GM12878 (cell line): ENCODE measurements around the gene PCDHGA8. TPM values are rescaled to one million over a fixed set of nuclear protein-coding genes. Genes with fewer than 3 reads are reported as not detected.
"Not testable (repeated sequence)": the region's sequence is repeated elsewhere in the genome, so short reads cannot be mapped to it uniquely, and the experiment has no call there.

ENCODE experiments used
- ATAC-seq: fragments of 200-7000 bp; cut with Tn5 transposase; 3 replicates; pipeline ENCODE4 v1.9.1; 2020; ENCODE audit warnings: mild to moderate bottlenecking, moderate library complexity
- BruUV-seq: library from RNA; stranded (reverse); fragments of 400-500 nt; replicated peaks from 2 replicates; lab custom pipeline; 2021; lab: Mats Ljungman, UMichigan
- CTCF ChIA-PET: fragments of 300-600 bp; sonication (Branson Sonifier 250); formaldehyde crosslinking; extraction: SDS; loops from one replicate; lab custom pipeline; 2021; ENCODE audit warnings: inconsistent platforms; lab: Yijun Ruan, JAX
- POLR2A ChIA-PET: fragments of 350-600 bp; formaldehyde crosslinking; extraction: SDS; loops from one replicate; lab custom pipeline; 2021; ENCODE audit warnings: inconsistent platforms; lab: Charles Lee
- RAD21 ChIA-PET: fragments of 300-600 bp; sonication (Branson Sonifier 250); formaldehyde crosslinking; loops from one replicate; lab custom pipeline; 2023; ENCODE audit warnings: antibody characterized with exemption; ENCODE audit not compliant: unreplicated experiment; lab: Charles Lee
- SMC1A ChIA-PET: fragments of 300-600 bp; sonication (Branson Sonifier 250); formaldehyde crosslinking; loops from one replicate; lab custom pipeline; 2023; ENCODE audit not compliant: unreplicated experiment, uncharacterized antibody; lab: Charles Lee
- DNase-seq: peaks from one replicate; pipeline ENCODE4 v3.0.0-alpha.2; 2011; ENCODE audit warnings: low read depth, low spot score
- FAIRE-seq: peaks from 3 replicates; lab custom pipeline; 2011; peaks lifted over from hg19 to GRCh38; lab: Jason Lieb, UNC
- H2AFZ ChIP-seq: 2 replicates; pipeline ENCODE4 v1.6.0; 2011; ENCODE audit warnings: low read depth, low read length, control low read depth; ENCODE audit not compliant: control insufficient read depth
- H3K27ac ChIP-seq: 2 replicates; pipeline ENCODE4 v1.5.1; 2011; ENCODE audit warnings: control low read depth; ENCODE audit not compliant: control insufficient read depth, insufficient read depth
- H3K27me3 ChIP-seq, 2 experiments: replicated peaks in 1 of 2; 2 replicates each; pipeline versions ENCODE4 v1.6.0 to v1.6.1; 2011; ENCODE audit warnings: low read length in 1 of 2; ENCODE audit not compliant: control insufficient read depth in 2 of 2, insufficient read depth in 2 of 2
- H3K36me3 ChIP-seq, 2 experiments: 2 replicates each; pipeline ENCODE4 v1.5.1; 2011; ENCODE audit warnings: low read length in 1 of 2; ENCODE audit not compliant: control insufficient read depth in 2 of 2, insufficient read depth in 2 of 2
- H3K4me1 ChIP-seq: 2 replicates; pipeline ENCODE4 v1.6.1; 2011; ENCODE audit warnings: mild to moderate bottlenecking, low read length, moderate library complexity, mixed read lengths; ENCODE audit not compliant: control insufficient read depth, insufficient read depth
- H3K4me2 ChIP-seq: 2 replicates; pipeline ENCODE4 v1.6.0; 2011; ENCODE audit warnings: control low read depth; ENCODE audit not compliant: control insufficient read depth, insufficient read depth
- H3K4me3 ChIP-seq: fragments of 200-600 bp; sonication (generic); 2 replicates; pipeline ENCODE4 v1.5.1; 2016
- H3K79me2 ChIP-seq: 2 replicates; pipeline ENCODE4 v1.6.0; 2011; ENCODE audit warnings: low read length; ENCODE audit not compliant: control insufficient read depth, insufficient read depth
- H3K9ac ChIP-seq: 2 replicates; pipeline ENCODE4 v1.8.0; 2011; ENCODE audit warnings: low read length, control low read depth, mixed read lengths; ENCODE audit not compliant: control insufficient read depth, insufficient read depth
- H3K9me3 ChIP-seq: replicated peaks from 3 replicates; pipeline ENCODE4 v1.5.1; 2011; ENCODE audit warnings: mild to moderate bottlenecking, low read length; ENCODE audit not compliant: control insufficient read depth, insufficient read depth
- H4K20me1 ChIP-seq: 2 replicates; pipeline ENCODE4 v1.6.0; 2011; ENCODE audit not compliant: control insufficient read depth, insufficient read depth
- RBBP5 ChIP-seq: fragments of 200-600 bp; sonication (generic); conservative IDR thresholded peaks from 2 replicates; pipeline ENCODE4 v1.6.1; 2016
- SMAD5 ChIP-seq: IDR thresholded peaks from 2 replicates; pipeline ENCODE4 v1.6.1; 2016; ENCODE audit warnings: antibody characterized with exemption, low read depth
- SREBF1 ChIP-seq: IDR thresholded peaks from 2 replicates; pipeline ENCODE4 v1.6.1; 2012; ENCODE audit warnings: mild to moderate bottlenecking, low read length
- WGBS: methylation state at CpG from one replicate; pipeline ENCODE4 v1.1.6; 2016; ENCODE audit warnings: low lambda C conversion rate; ENCODE audit not compliant: insufficient replicate concordance, insufficient coverage; ENCODE audit errors: missing lambda C conversion rate; 5-methylcytosine and 5-hydroxymethylcytosine counted together
- in situ Hi-C: fragments of 300-500 bp; cut with MboI; formaldehyde crosslinking; loops from 9 replicates; pipeline ENCODE4 v1.14.3; 2018; ENCODE audit warnings: mixed read lengths
- intact Hi-C: fragments of 100-400 bp; cut with micrococcal nuclease; formaldehyde crosslinking; loops from one replicate; pipeline ENCODE4 v1.14.2; 2022; ENCODE audit not compliant: unreplicated experiment
- polyA plus RNA-seq, 11 experiments: library from polyadenylated mRNA; depleted of rRNA in 4 of 11; unstranded in 6 of 11; stranded (reverse) in 5 of 11; fragments of >200 nt; fragmentation: Nextera tagmentation in 4 of 11; fragmentation: Illumina TruSeq in 1 of 11; extraction: Ambion mirVana in 4 of 11; extraction: Trizol in 1 of 11; gene quantifications; 1 replicate in 1 of 11; 2 replicates in 10 of 11; pipeline versions ENCODE4 v1.2.1 to v1.2.3, GENCODE V29; 2011 to 2016; ENCODE audit warnings: inconsistent platforms in 2 of 11, missing spikeins in 2 of 11, low read depth in 1 of 11
- total RNA-seq, 4 experiments: library from RNA; depleted of rRNA in 3 of 4; stranded (reverse); fragments of >200 nt in 3 of 4; fragmentation: Illumina TruSeq in 1 of 4; extraction: Trizol in 1 of 4; gene quantifications; 2 replicates each; pipeline versions ENCODE4 v1.2.1 to v1.2.3, GENCODE V29; 2013 to 2021
- TF ChIP-seq, protein P1 (sequence below): fragments of 450-650 bp; formaldehyde crosslinking; IDR thresholded peaks from 2 replicates; pipeline ENCODE4 v1.4.0; 2020; ENCODE audit warnings: mild to moderate bottlenecking, moderate library complexity

PCDHGA8 gene
- total and polyA plus RNA-seq, 10 of the 15 experiments (the other 5 are each of a cell fraction or from before 2014, with no cell fraction given) = 0.01 to 0.04 TPM; not detected in 8

- TF ChIP-seq, protein P1, sequence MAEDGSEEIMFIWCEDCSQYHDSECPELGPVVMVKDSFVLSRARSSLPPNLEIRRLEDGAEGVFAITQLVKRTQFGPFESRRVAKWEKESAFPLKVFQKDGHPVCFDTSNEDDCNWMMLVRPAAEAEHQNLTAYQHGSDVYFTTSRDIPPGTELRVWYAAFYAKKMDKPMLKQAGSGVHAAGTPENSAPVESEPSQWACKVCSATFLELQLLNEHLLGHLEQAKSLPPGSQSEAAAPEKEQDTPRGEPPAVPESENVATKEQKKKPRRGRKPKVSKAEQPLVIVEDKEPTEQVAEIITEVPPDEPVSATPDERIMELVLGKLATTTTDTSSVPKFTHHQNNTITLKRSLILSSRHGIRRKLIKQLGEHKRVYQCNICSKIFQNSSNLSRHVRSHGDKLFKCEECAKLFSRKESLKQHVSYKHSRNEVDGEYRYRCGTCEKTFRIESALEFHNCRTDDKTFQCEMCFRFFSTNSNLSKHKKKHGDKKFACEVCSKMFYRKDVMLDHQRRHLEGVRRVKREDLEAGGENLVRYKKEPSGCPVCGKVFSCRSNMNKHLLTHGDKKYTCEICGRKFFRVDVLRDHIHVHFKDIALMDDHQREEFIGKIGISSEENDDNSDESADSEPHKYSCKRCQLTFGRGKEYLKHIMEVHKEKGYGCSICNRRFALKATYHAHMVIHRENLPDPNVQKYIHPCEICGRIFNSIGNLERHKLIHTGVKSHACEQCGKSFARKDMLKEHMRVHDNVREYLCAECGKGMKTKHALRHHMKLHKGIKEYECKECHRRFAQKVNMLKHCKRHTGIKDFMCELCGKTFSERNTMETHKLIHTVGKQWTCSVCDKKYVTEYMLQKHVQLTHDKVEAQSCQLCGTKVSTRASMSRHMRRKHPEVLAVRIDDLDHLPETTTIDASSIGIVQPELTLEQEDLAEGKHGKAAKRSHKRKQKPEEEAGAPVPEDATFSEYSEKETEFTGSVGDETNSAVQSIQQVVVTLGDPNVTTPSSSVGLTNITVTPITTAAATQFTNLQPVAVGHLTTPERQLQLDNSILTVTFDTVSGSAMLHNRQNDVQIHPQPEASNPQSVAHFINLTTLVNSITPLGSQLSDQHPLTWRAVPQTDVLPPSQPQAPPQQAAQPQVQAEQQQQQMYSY = no peak
- no peak for TF ChIP-seq RBBP5
- TF ChIP-seq SREBF1 = no peak
- no peak for TF ChIP-seq SMAD5
Observed at GRCh38 chr5:141345327-141345726, 47.1 kb upstream of the PCDHGA8 start (continued).

DNA sequence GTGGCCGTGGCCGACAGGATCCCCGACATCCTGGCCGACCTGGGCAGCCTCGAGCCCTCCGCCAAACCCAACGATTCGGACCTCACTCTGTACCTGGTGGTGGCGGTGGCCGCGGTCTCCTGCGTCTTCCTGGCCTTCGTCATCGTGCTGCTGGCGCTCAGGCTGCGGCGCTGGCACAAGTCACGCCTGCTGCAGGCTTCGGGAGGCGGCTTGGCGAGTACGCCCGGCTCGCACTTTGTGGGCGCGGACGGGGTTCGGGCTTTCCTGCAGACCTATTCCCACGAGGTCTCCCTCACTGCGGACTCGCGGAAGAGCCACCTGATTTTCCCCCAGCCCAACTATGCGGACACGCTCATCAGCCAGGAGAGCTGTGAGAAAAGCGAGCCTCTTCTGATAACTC, 46.4 kb upstream of the PCDHGA8 start:
- FAIRE-seq, H3K9ac ChIP-seq, H3K27ac ChIP-seq, BruUV-seq, RAD21 ChIA-PET, H2AFZ ChIP-seq, H3K79me2 ChIP-seq, H3K4me2 ChIP-seq, H3K36me3 ChIP-seq, in situ Hi-C loops, intact Hi-C loops, H4K20me1 ChIP-seq, H3K4me1 ChIP-seq, POLR2A ChIA-PET, DNase-seq, H3K9me3 ChIP-seq, H3K27me3 ChIP-seq, H3K4me3 ChIP-seq, SMC1A ChIA-PET, ATAC-seq: not testable (repeated sequence)
- whole genome bisulfite sequencing = 93% methylated on average over 18 of the region's 35 CpGs
- CTCF ChIA-PET = interaction anchor here (0.6 to 0.7 kb wide), 2 partner anchors 9 to 34 kb away, joined by 3 to 4 read pairs; partner anchors contain the start of gene PCDHGA4
